SK-N-SH treated with all-trans-retinoic acid at 6 μM for 48 hours (cell line): ENCODE data around the gene ANK3.

Experiments
- CREB5 ChIP-seq: fragments of 250-450 bp; sonication (Bioruptor Pico); IDR thresholded peaks from 2 replicates; pipeline ENCODE4 v1.5.1; 2020; ENCODE audit warnings: low read depth, mild to moderate bottlenecking, moderate library complexity
- CSDC2 ChIP-seq: fragments of 250-450 bp; sonication (Bioruptor Pico); IDR thresholded peaks from 2 replicates; pipeline ENCODE4 v1.5.0; 2020; ENCODE audit warnings: mild to moderate bottlenecking, moderate library complexity
- ESRRG ChIP-seq: fragments of 250-450 bp; sonication (Bioruptor Pico); IDR thresholded peaks from 2 replicates; pipeline ENCODE4 v1.6.1; 2021; ENCODE audit warnings: mild to moderate bottlenecking
- OSR1 ChIP-seq: fragments of 250-450 bp; sonication (Bioruptor Pico); IDR thresholded peaks from 2 replicates; pipeline ENCODE4 v1.8.0; 2022; ENCODE audit warnings: moderate library complexity, mild to moderate bottlenecking, inconsistent platforms
- PPARA ChIP-seq: fragments of 250-450 bp; sonication (Bioruptor Pico); IDR thresholded peaks from 2 replicates; pipeline ENCODE4 v1.5.0; 2020; ENCODE audit warnings: mild to moderate bottlenecking, borderline replicate concordance
- RARB ChIP-seq: fragments of 250-450 bp; sonication (Bioruptor Pico); IDR thresholded peaks from 2 replicates; pipeline ENCODE4 v1.8.0; 2021; ENCODE audit warnings: mild to moderate bottlenecking, moderate library complexity
- SNAI2 ChIP-seq: fragments of 250-450 bp; sonication (Bioruptor Pico); IDR thresholded peaks from 2 replicates; pipeline ENCODE4 v1.5.0; 2020; ENCODE audit warnings: mild to moderate bottlenecking, moderate library complexity
- TSHZ2 ChIP-seq: fragments of 250-450 bp; sonication (Bioruptor Pico); IDR thresholded peaks from 2 replicates; pipeline ENCODE4 v1.5.0; 2020; ENCODE audit warnings: mild to moderate bottlenecking, moderate library complexity
- ZC3H10 ChIP-seq: fragments of 250-450 bp; sonication (Bioruptor Pico); IDR thresholded peaks from 2 replicates; pipeline ENCODE4 v1.5.1; 2021; ENCODE audit warnings: mild to moderate bottlenecking, moderate library complexity
- ZFP3 ChIP-seq: fragments of 250-450 bp; sonication (Bioruptor Pico); IDR thresholded peaks from 2 replicates; pipeline ENCODE4 v1.5.0; 2020; ENCODE audit warnings: mild to moderate bottlenecking, moderate library complexity
- ZFP30 ChIP-seq: fragments of 450-650 bp; formaldehyde crosslinking; IDR thresholded peaks from 2 replicates; pipeline ENCODE4 v1.5.0; 2022; ENCODE audit warnings: mild to moderate bottlenecking, moderate library complexity
- ZNF8 ChIP-seq: fragments of 450-650 bp; formaldehyde crosslinking; IDR thresholded peaks from 2 replicates; pipeline ENCODE4 v1.5.0; 2020; ENCODE audit warnings: mild to moderate bottlenecking, moderate library complexity
- TF ChIP-seq, protein P1 (sequence below): fragments of 250-450 bp; sonication (Bioruptor Pico); IDR thresholded peaks from 2 replicates; pipeline ENCODE4 v1.8.0; 2020; ENCODE audit warnings: mild to moderate bottlenecking, moderate library complexity, borderline replicate concordance

- TF ChIP-seq TSHZ2 (CRISPR knock-in tag) (no peak), ZFP30 (no peak), ESRRG (CRISPR knock-in tag) (no peak), ZNF8 (CRISPR knock-in tag) (no peak), CREB5 (CRISPR knock-in tag) (no peak), ZC3H10 (CRISPR knock-in tag) (no peak), ZFP3 (no peak), CSDC2 (CRISPR knock-in tag) (no peak), PPARA (CRISPR knock-in tag) (no peak), SNAI2 (CRISPR knock-in tag) (no peak), OSR1 (CRISPR knock-in tag) (no peak), RARB (CRISPR knock-in tag) (no peak)
- TF ChIP-seq, protein P1, sequence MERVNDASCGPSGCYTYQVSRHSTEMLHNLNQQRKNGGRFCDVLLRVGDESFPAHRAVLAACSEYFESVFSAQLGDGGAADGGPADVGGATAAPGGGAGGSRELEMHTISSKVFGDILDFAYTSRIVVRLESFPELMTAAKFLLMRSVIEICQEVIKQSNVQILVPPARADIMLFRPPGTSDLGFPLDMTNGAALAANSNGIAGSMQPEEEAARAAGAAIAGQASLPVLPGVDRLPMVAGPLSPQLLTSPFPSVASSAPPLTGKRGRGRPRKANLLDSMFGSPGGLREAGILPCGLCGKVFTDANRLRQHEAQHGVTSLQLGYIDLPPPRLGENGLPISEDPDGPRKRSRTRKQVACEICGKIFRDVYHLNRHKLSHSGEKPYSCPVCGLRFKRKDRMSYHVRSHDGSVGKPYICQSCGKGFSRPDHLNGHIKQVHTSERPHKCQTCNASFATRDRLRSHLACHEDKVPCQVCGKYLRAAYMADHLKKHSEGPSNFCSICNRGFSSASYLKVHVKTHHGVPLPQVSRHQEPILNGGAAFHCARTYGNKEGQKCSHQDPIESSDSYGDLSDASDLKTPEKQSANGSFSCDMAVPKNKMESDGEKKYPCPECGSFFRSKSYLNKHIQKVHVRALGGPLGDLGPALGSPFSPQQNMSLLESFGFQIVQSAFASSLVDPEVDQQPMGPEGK (CRISPR knock-in tag): no peak
Measured at GRCh38 chr10:60167050-60167449, 222.6 kb downstream of the ANK3 start.
